NCI-H146 treated with DMSO at 0.1 percent for 48 hours (cell line): ENCODE results near the gene ANKZF1.
"Not testable (repeated sequence)": the region's sequence is repeated elsewhere in the genome, so short reads cannot be mapped to it uniquely, and the experiment has no call there.

ENCODE experiments used
- DNase-seq: peaks from one replicate; lab custom pipeline; 2025; ENCODE audit not compliant: unreplicated experiment; lab: John Stamatoyannopoulos, UW

The ANKZF1 gene

GRCh38 chr2:219229305-219230058, at the start of gene ANKZF1, which contains the start of gene ATG9A:
Gene ANKZF1, plus strand, starts transcription at chr2:219229806. Its CDS starts 452 bp downstream, at chr2:219230258.
Gene ATG9A, minus strand, starts transcription at chr2:219229636. Its CDS starts 1,612 bp downstream, at chr2:219228024.
- DNase-seq, result peak; percentile 91

- DNase-seq, result no peak
Observed at GRCh38 chr2:219180961-219181360, 48.6 kb upstream of the ANKZF1 start.

GRCh38 chr2:219181531-219181930, 48.1 kb upstream of the ANKZF1 start:
- no peak for DNase-seq

GRCh38 chr2:219182331-219183150, 47.1 kb upstream of the ANKZF1 start:
- DNase-seq, result no peak

GRCh38 chr2:219183151-219183772, 46.3 kb upstream of the ANKZF1 start:
- no peak for DNase-seq

- no peak for DNase-seq
Observed at GRCh38 chr2:219184121-219184520, 45.5 kb upstream of the ANKZF1 start.

GRCh38 chr2:219186754-219187456, 42.7 kb upstream of the ANKZF1 start:
- DNase-seq, result no peak

GRCh38 chr2:219197388-219197787, 32.2 kb upstream of the ANKZF1 start:
- DNase-seq, result no peak

GRCh38 chr2:219198974-219199373, 30.6 kb upstream of the ANKZF1 start:
- DNase-seq, result no peak

GRCh38 chr2:219199470-219200211, 30.0 kb upstream of the ANKZF1 start:
- no peak for DNase-seq

GRCh38 chr2:219200502-219201326, 28.9 kb upstream of the ANKZF1 start:
- not testable (repeated sequence) for DNase-seq

- not testable (repeated sequence) for DNase-seq
Observed at GRCh38 chr2:219201331-219201730, 28.3 kb upstream of the ANKZF1 start.

GRCh38 chr2:219204425-219205164, 25.0 kb upstream of the ANKZF1 start:
- DNase-seq, result no peak

GRCh38 chr2:219205165-219205538, 24.5 kb upstream of the ANKZF1 start:
- DNase-seq, result no peak

GRCh38 chr2:219205981-219206327, 23.7 kb upstream of the ANKZF1 start:
- DNase-seq, result no peak

- DNase-seq, result peak; percentile 65
Observed at GRCh38 chr2:219206328-219207133, 23.1 kb upstream of the ANKZF1 start, which contains the start of gene ZFAND2B. Gene ZFAND2B, plus strand, starts transcription at chr2:219206782. Its CDS starts 206 bp downstream, at chr2:219206988.

GRCh38 chr2:219207134-219207883, 22.3 kb upstream of the ANKZF1 start:
- peak; percentile 52 for DNase-seq
